GM12878 (cell line): ENCODE data around the gene RESP18. TPM values are rescaled to one million over a fixed set of nuclear protein-coding genes. Genes with fewer than 3 reads are reported as not detected.

Experiments
- ATAC-seq: fragments of 200-7000 bp; cut with Tn5 transposase; 3 replicates; pipeline ENCODE4 v1.9.1; 2020; ENCODE audit warnings: mild to moderate bottlenecking, moderate library complexity
- BruUV-seq: library from RNA; stranded (reverse); fragments of 400-500 nt; replicated peaks from 2 replicates; lab custom pipeline; 2021; lab: Mats Ljungman, UMichigan
- CTCF ChIA-PET: fragments of 300-600 bp; sonication (Branson Sonifier 250); formaldehyde crosslinking; extraction: SDS; loops from one replicate; lab custom pipeline; 2021; ENCODE audit warnings: inconsistent platforms; lab: Yijun Ruan, JAX
- POLR2A ChIA-PET: fragments of 350-600 bp; formaldehyde crosslinking; extraction: SDS; loops from one replicate; lab custom pipeline; 2021; ENCODE audit warnings: inconsistent platforms; lab: Charles Lee
- RAD21 ChIA-PET: fragments of 300-600 bp; sonication (Branson Sonifier 250); formaldehyde crosslinking; loops from one replicate; lab custom pipeline; 2023; ENCODE audit warnings: antibody characterized with exemption; ENCODE audit not compliant: unreplicated experiment; lab: Charles Lee
- SMC1A ChIA-PET: fragments of 300-600 bp; sonication (Branson Sonifier 250); formaldehyde crosslinking; loops from one replicate; lab custom pipeline; 2023; ENCODE audit not compliant: unreplicated experiment, uncharacterized antibody; lab: Charles Lee
- DNase-seq: peaks from one replicate; pipeline ENCODE4 v3.0.0-alpha.2; 2011; ENCODE audit warnings: low read depth, low spot score
- FAIRE-seq: peaks from 3 replicates; lab custom pipeline; 2011; peaks lifted over from hg19 to GRCh38; lab: Jason Lieb, UNC
- H2AFZ ChIP-seq: 2 replicates; pipeline ENCODE4 v1.6.0; 2011; ENCODE audit warnings: low read depth, low read length, control low read depth; ENCODE audit not compliant: control insufficient read depth
- H3K27ac ChIP-seq: 2 replicates; pipeline ENCODE4 v1.5.1; 2011; ENCODE audit warnings: control low read depth; ENCODE audit not compliant: control insufficient read depth, insufficient read depth
- H3K27me3 ChIP-seq, 2 experiments: replicated peaks in 1 of 2; 2 replicates each; pipeline versions ENCODE4 v1.6.0 to v1.6.1; 2011; ENCODE audit warnings: low read length in 1 of 2; ENCODE audit not compliant: control insufficient read depth in 2 of 2, insufficient read depth in 2 of 2
- H3K36me3 ChIP-seq, 2 experiments: 2 replicates each; pipeline ENCODE4 v1.5.1; 2011; ENCODE audit warnings: low read length in 1 of 2; ENCODE audit not compliant: control insufficient read depth in 2 of 2, insufficient read depth in 2 of 2
- H3K4me1 ChIP-seq: 2 replicates; pipeline ENCODE4 v1.6.1; 2011; ENCODE audit warnings: mild to moderate bottlenecking, low read length, moderate library complexity, mixed read lengths; ENCODE audit not compliant: control insufficient read depth, insufficient read depth
- H3K4me2 ChIP-seq: 2 replicates; pipeline ENCODE4 v1.6.0; 2011; ENCODE audit warnings: control low read depth; ENCODE audit not compliant: control insufficient read depth, insufficient read depth
- H3K4me3 ChIP-seq: fragments of 200-600 bp; sonication (generic); 2 replicates; pipeline ENCODE4 v1.5.1; 2016
- H3K79me2 ChIP-seq: 2 replicates; pipeline ENCODE4 v1.6.0; 2011; ENCODE audit warnings: low read length; ENCODE audit not compliant: control insufficient read depth, insufficient read depth
- H3K9ac ChIP-seq: 2 replicates; pipeline ENCODE4 v1.8.0; 2011; ENCODE audit warnings: low read length, control low read depth, mixed read lengths; ENCODE audit not compliant: control insufficient read depth, insufficient read depth
- H3K9me3 ChIP-seq: replicated peaks from 3 replicates; pipeline ENCODE4 v1.5.1; 2011; ENCODE audit warnings: mild to moderate bottlenecking, low read length; ENCODE audit not compliant: control insufficient read depth, insufficient read depth
- H4K20me1 ChIP-seq: 2 replicates; pipeline ENCODE4 v1.6.0; 2011; ENCODE audit not compliant: control insufficient read depth, insufficient read depth
- CHD2 ChIP-seq: IDR thresholded peaks from 2 replicates; pipeline ENCODE4 v1.6.1; 2011; ENCODE audit warnings: low read depth, low read length, improper control_type of control experiment, borderline replicate concordance
- CREB1 ChIP-seq: IDR thresholded peaks from 2 replicates; pipeline ENCODE4 v1.6.1; 2012; ENCODE audit warnings: low read depth, mild to moderate bottlenecking, inconsistent platforms
- EGR1 ChIP-seq, 2 experiments: IDR thresholded peaks; 1 replicate in 1 of 2; 2 replicates in 1 of 2; pipeline ENCODE4 v1.6.1; 2011 to 2012; ENCODE audit warnings: low read depth in 2 of 2, low read length in 2 of 2, borderline replicate concordance in 1 of 2, mild to moderate bottlenecking in 1 of 2, moderate library complexity in 1 of 2
- FOXM1 ChIP-seq: IDR thresholded peaks from 2 replicates; pipeline ENCODE4 v1.6.1; 2012; ENCODE audit warnings: low read depth, mild to moderate bottlenecking, inconsistent platforms, low read length, moderate library complexity
- HCFC1 ChIP-seq: fragments of 150-350 bp; IDR thresholded peaks from 2 replicates; pipeline ENCODE4 v1.6.1; 2014; ENCODE audit warnings: low read length
- MTA2 ChIP-seq: fragments of 450-650 bp; IDR thresholded peaks from 2 replicates; pipeline ENCODE4 v1.6.1; 2016; ENCODE audit warnings: low read depth, mild to moderate bottlenecking, moderate library complexity
- MXI1 ChIP-seq: fragments of 150-350 bp; IDR thresholded peaks from 2 replicates; pipeline ENCODE4 v1.6.1; 2011; ENCODE audit warnings: low read depth, mild to moderate bottlenecking, inconsistent platforms, low read length, improper control_type of control experiment
- NFIC ChIP-seq: IDR thresholded peaks from 2 replicates; pipeline ENCODE4 v1.6.1; 2012; ENCODE audit warnings: low read depth, mild to moderate bottlenecking, inconsistent platforms, low read length, moderate library complexity
- NFYB ChIP-seq: IDR thresholded peaks from 2 replicates; pipeline ENCODE4 v1.6.1; 2011; ENCODE audit warnings: low read depth, mild to moderate bottlenecking, low read length, improper control_type of control experiment, moderate library complexity; ENCODE audit not compliant: insufficient read depth
- REST ChIP-seq: IDR thresholded peaks from 2 replicates; pipeline ENCODE4 v1.6.1; 2012; ENCODE audit warnings: mild to moderate bottlenecking, low read depth, low read length
- TARDBP ChIP-seq: IDR thresholded peaks from 2 replicates; pipeline ENCODE4 v1.6.1; 2016; ENCODE audit warnings: borderline replicate concordance
- ZBTB11 ChIP-seq: fragments of 450-650 bp; formaldehyde crosslinking; IDR thresholded peaks from 2 replicates; pipeline ENCODE4 v1.5.0; 2022; ENCODE audit warnings: mild to moderate bottlenecking, missing genetic modification characterization
- WGBS: methylation state at CpG from one replicate; pipeline ENCODE4 v1.1.6; 2016; ENCODE audit warnings: low lambda C conversion rate; ENCODE audit not compliant: insufficient replicate concordance, insufficient coverage; ENCODE audit errors: missing lambda C conversion rate; 5-methylcytosine and 5-hydroxymethylcytosine counted together
- in situ Hi-C: fragments of 300-500 bp; cut with MboI; formaldehyde crosslinking; loops from 9 replicates; pipeline ENCODE4 v1.14.3; 2018; ENCODE audit warnings: mixed read lengths
- intact Hi-C: fragments of 100-400 bp; cut with micrococcal nuclease; formaldehyde crosslinking; loops from one replicate; pipeline ENCODE4 v1.14.2; 2022; ENCODE audit not compliant: unreplicated experiment
- polyA plus RNA-seq, 11 experiments: library from polyadenylated mRNA; depleted of rRNA in 4 of 11; unstranded in 6 of 11; stranded (reverse) in 5 of 11; fragments of >200 nt; fragmentation: Nextera tagmentation in 4 of 11; fragmentation: Illumina TruSeq in 1 of 11; extraction: Ambion mirVana in 4 of 11; extraction: Trizol in 1 of 11; gene quantifications; 1 replicate in 1 of 11; 2 replicates in 10 of 11; pipeline versions ENCODE4 v1.2.1 to v1.2.3, GENCODE V29; 2011 to 2016; ENCODE audit warnings: inconsistent platforms in 2 of 11, missing spikeins in 2 of 11, low read depth in 1 of 11
- total RNA-seq, 4 experiments: library from RNA; depleted of rRNA in 3 of 4; stranded (reverse); fragments of >200 nt in 3 of 4; fragmentation: Illumina TruSeq in 1 of 4; extraction: Trizol in 1 of 4; gene quantifications; 2 replicates each; pipeline versions ENCODE4 v1.2.1 to v1.2.3, GENCODE V29; 2013 to 2021

RESP18 gene
- total and polyA plus RNA-seq, 10 of the 15 experiments (the other 5 are each of a cell fraction or from before 2014, with no cell fraction given): not detected

DNA sequence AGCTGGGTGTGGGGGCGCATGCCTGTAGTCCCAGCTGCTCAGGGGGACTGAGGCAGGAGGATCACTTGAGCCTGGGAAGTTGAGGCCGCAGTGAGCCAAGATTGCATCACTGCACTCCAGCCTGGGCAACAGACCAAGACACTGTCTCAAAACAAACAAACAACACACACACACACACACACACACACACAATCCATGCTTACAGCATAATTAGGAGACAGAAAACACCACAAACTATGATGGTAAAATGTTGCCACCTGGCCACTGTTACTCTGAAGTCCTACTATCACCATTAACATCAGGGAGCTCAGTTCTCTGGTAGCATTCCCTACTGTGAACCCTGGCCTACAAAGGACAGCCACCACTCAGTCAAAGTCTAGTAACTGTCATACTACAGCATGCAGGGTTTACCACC, 36.9 kb upstream of the RESP18 start:
- 50% methylated on average over 2 of the region's 2 CpGs for WGBS
- H3K4me3 ChIP-seq: no peak overlapping the region
- no peaks in the 10 kb centered on the region for H3K4me1 ChIP-seq
- no peaks in the 10 kb centered on the region for H3K9me3 ChIP-seq
- no peak overlapping the region for H3K27ac ChIP-seq
- CTCF ChIA-PET: no interaction called here
- H2AFZ ChIP-seq: no peak overlapping the region
- ATAC-seq: no peak
- no peak overlapping the region for H3K4me2 ChIP-seq
- BruUV-seq: no TSS peak
- in situ Hi-C loops: no loop called here
- FAIRE-seq: no peak
- DNase-seq: no peak
- RAD21 ChIA-PET: no interaction called here
- intact Hi-C loops: no loop called here
- no peaks in the 10 kb centered on the region for H3K79me2 ChIP-seq
- no peaks in the 10 kb centered on the region for H3K27me3 ChIP-seq
- POLR2A ChIA-PET: interaction anchor here (0.6 kb wide), 1 partner anchor 18 kb away, joined by 4 read pairs; the partner anchor contains the start of gene DNPEP
- SMC1A ChIA-PET: no interaction called here
- no peak overlapping the region for H3K9ac ChIP-seq
- no peaks in the 10 kb centered on the region for H4K20me1 ChIP-seq
- peaks cover 0 to 2% of the 10 kb centered on the region in 2 experiments; a peak in 2 of 4 replicates for H3K36me3 ChIP-seq
- TF ChIP-seq MXI1 (no peak), CREB1 (no peak), CHD2 (no peak), TARDBP (no peak), ZBTB11 (CRISPR knock-in tag) (no peak), HCFC1 (no peak), REST (no peak), FOXM1 (no peak), MTA2 (no peak), EGR1 (IDR thresholded peaks at IDR 0.05; ENCODE audit: borderline replicate concordance in 1 of 2, low read depth in 2 of 2, low read length in 2 of 2) (no peak), NFIC (no peak), NFYB (no peak)
